ENCODE data around the gene ZNRF1. TPM values are rescaled to one million over a fixed set of nuclear protein-coding genes. Genes with fewer than 3 reads are reported as not detected.

The ZNRF1 gene
- total and polyA plus RNA-seq, 2 of the 13 experiments (the other 11 are each of a cell fraction or from before 2014, with no cell fraction given) = 43.9 to 58.7 TPM

- no peaks in the 10 kb centered on the region for H3K9me3 ChIP-seq (ENCODE audit: low read length)
- no peak overlapping the region for H3K4me3 ChIP-seq (replicated peaks in 1 of 3; ENCODE audit: insufficient read depth in 1 of 3, low read depth in 2 of 3, low read length in 3 of 3)
- H4K20me1 ChIP-seq (ENCODE audit: insufficient read depth, low read length) = peaks cover 40% of the 10 kb centered on the region
- no peak for FAIRE-seq
- no TSS peak for BruUV-seq (replicated peaks)
- H3K4me1 ChIP-seq (ENCODE audit: insufficient read depth, low read length) = peaks cover 54% of the 10 kb centered on the region
- in situ Hi-C loops (cut with HindIII; ENCODE audit: extremely low pct_ligation_motif_present, low pct_unique_long_range_greater_than_20kb) = no loop called here
- 86% methylated on average over 8 of the region's 8 CpGs for WGBS (ENCODE audit: low lambda C conversion rate)
- CTCF ChIA-PET (ENCODE audit: low intra/inter-chr PET ratio, low total read pairs) = no interaction called here
- H3K4me2 ChIP-seq (ENCODE audit: low read depth, low read length) = no peak overlapping the region
- H3K36me3 ChIP-seq (replicated peaks in 1 of 2; ENCODE audit: control insufficient read depth in 1 of 2, insufficient read depth in 2 of 2, low read length in 2 of 2) = peaks cover 0 to 1% of the 10 kb centered on the region in 2 experiments; a peak in 3 of 5 replicates
- H3K27me3 ChIP-seq (ENCODE audit: control insufficient read depth in 1 of 2, insufficient read depth in 2 of 2, low read length in 2 of 2) = no peaks in the 10 kb centered on the region
- DNase-seq (ENCODE audit: low spot score) = no peak
- POLR2A ChIA-PET = interaction anchor here (1.4 to 1.8 kb wide), 2 partner anchors 10 to 21 kb away, joined by 3 to 6 read pairs; no protein-coding TSS in a partner anchor
- H2AFZ ChIP-seq (ENCODE audit: low read length) = no peak overlapping the region
- no peak overlapping the region for H3K9ac ChIP-seq (ENCODE audit: insufficient read depth, low read depth, low read length)
- H3K79me2 ChIP-seq (ENCODE audit: insufficient read depth, low read length) = peaks cover 98% of the 10 kb centered on the region
- peak overlapping the region; percentile 35 for H3K27ac ChIP-seq (ENCODE audit: extremely low read length, insufficient read depth, low read length)
- ATAC-seq = no peak
- intact Hi-C loops (cut with micrococcal nuclease; ENCODE audit: unreplicated experiment) = no loop called here
- TF ChIP-seq ZSCAN22 (CRISPR knock-in tag; IDR thresholded peaks at IDR 0.05) (no peak), MYNN (CRISPR knock-in tag; IDR thresholded peaks at IDR 0.05; ENCODE audit: low read depth) (no peak), MED8 (CRISPR knock-in tag; IDR thresholded peaks at IDR 0.05; ENCODE audit: insufficient replicate concordance) (no peak), PRMT3 (CRISPR knock-in tag; IDR thresholded peaks at IDR 0.05; ENCODE audit: borderline replicate concordance, low read depth) (no peak), ZNF569 (CRISPR knock-in tag; IDR thresholded peaks at IDR 0.05; ENCODE audit: borderline replicate concordance) (no peak), ZNF121 (CRISPR knock-in tag; IDR thresholded peaks at IDR 0.05) (no peak), NBN (conservative IDR thresholded peaks at IDR 0.05) (no peak), ZNF44 (CRISPR knock-in tag; IDR thresholded peaks at IDR 0.05) (no peak), RARA (CRISPR knock-in tag; IDR thresholded peaks at IDR 0.05) (no peak), ZNF704 (CRISPR knock-in tag; IDR thresholded peaks at IDR 0.05; ENCODE audit: borderline replicate concordance) (no peak), SNAI1 (CRISPR knock-in tag; IDR thresholded peaks at IDR 0.05; ENCODE audit: borderline replicate concordance) (no peak), KDM2A (CRISPR knock-in tag; IDR thresholded peaks at IDR 0.05; ENCODE audit: borderline replicate concordance, low read depth) (no peak), ZFP37 (CRISPR knock-in tag; IDR thresholded peaks at IDR 0.05; ENCODE audit: borderline replicate concordance) (no peak), ZNF205 (CRISPR knock-in tag; IDR thresholded peaks at IDR 0.05) (no peak), FOXJ3 (CRISPR knock-in tag; IDR thresholded peaks at IDR 0.05; ENCODE audit: borderline replicate concordance) (no peak), SIN3B (IDR thresholded peaks at IDR 0.05; ENCODE audit: low read length) (no peak)
- TF ChIP-seq, protein P1, sequence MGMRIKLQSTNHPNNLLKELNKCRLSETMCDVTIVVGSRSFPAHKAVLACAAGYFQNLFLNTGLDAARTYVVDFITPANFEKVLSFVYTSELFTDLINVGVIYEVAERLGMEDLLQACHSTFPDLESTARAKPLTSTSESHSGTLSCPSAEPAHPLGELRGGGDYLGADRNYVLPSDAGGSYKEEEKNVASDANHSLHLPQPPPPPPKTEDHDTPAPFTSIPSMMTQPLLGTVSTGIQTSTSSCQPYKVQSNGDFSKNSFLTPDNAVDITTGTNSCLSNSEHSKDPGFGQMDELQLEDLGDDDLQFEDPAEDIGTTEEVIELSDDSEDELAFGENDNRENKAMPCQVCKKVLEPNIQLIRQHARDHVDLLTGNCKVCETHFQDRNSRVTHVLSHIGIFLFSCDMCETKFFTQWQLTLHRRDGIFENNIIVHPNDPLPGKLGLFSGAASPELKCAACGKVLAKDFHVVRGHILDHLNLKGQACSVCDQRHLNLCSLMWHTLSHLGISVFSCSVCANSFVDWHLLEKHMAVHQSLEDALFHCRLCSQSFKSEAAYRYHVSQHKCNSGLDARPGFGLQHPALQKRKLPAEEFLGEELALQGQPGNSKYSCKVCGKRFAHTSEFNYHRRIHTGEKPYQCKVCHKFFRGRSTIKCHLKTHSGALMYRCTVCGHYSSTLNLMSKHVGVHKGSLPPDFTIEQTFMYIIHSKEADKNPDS (CRISPR knock-in tag; IDR thresholded peaks at IDR 0.05) = no peak
- TF ChIP-seq, protein P2, sequence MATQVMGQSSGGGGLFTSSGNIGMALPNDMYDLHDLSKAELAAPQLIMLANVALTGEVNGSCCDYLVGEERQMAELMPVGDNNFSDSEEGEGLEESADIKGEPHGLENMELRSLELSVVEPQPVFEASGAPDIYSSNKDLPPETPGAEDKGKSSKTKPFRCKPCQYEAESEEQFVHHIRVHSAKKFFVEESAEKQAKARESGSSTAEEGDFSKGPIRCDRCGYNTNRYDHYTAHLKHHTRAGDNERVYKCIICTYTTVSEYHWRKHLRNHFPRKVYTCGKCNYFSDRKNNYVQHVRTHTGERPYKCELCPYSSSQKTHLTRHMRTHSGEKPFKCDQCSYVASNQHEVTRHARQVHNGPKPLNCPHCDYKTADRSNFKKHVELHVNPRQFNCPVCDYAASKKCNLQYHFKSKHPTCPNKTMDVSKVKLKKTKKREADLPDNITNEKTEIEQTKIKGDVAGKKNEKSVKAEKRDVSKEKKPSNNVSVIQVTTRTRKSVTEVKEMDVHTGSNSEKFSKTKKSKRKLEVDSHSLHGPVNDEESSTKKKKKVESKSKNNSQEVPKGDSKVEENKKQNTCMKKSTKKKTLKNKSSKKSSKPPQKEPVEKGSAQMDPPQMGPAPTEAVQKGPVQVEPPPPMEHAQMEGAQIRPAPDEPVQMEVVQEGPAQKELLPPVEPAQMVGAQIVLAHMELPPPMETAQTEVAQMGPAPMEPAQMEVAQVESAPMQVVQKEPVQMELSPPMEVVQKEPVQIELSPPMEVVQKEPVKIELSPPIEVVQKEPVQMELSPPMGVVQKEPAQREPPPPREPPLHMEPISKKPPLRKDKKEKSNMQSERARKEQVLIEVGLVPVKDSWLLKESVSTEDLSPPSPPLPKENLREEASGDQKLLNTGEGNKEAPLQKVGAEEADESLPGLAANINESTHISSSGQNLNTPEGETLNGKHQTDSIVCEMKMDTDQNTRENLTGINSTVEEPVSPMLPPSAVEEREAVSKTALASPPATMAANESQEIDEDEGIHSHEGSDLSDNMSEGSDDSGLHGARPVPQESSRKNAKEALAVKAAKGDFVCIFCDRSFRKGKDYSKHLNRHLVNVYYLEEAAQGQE (IDR thresholded peaks at IDR 0.05; ENCODE audit: borderline replicate concordance in 1 of 2, low read depth in 1 of 2, low read length in 2 of 2) = no peak
These were observed 13.7 kb downstream of the ZNRF1 start for GRCh38 chr16:75012380-75013081.

Data from HepG2 (cell line).